Left ventricle myocardium inferior (tissue), 1 donor: ENCODE results near the gene CNTN4. TPM values are rescaled to one million over a fixed set of nuclear protein-coding genes. Genes with fewer than 3 reads are reported as not detected.
"Not testable (repeated sequence)": the region's sequence is repeated elsewhere in the genome, so short reads cannot be mapped to it uniquely, and the experiment has no call there.

Experiments
- DNase-seq: peaks from one replicate; pipeline ENCODE4 v3.0.0-alpha.2; 2020
- H3K27ac ChIP-seq: fragments of 200-600 bp; replicated peaks from 2 replicates; pipeline ENCODE4 v1.8.0; 2021
- H3K27me3 ChIP-seq: fragments of 200-600 bp; 2 replicates; pipeline ENCODE4 v1.8.0; 2021; ENCODE audit warnings: low read depth
- H3K36me3 ChIP-seq: fragments of 200-600 bp; 2 replicates; pipeline ENCODE4 v1.8.0; 2021
- H3K4me1 ChIP-seq: fragments of 200-600 bp; 2 replicates; pipeline ENCODE4 v1.8.0; 2021
- H3K4me3 ChIP-seq: fragments of 200-600 bp; 2 replicates; pipeline ENCODE4 v1.8.0; 2021; ENCODE audit warnings: mild to moderate bottlenecking, moderate library complexity
- H3K9me3 ChIP-seq: fragments of 200-600 bp; replicated peaks from 2 replicates; pipeline ENCODE4 v1.8.0; 2021
- intact Hi-C: fragments of 100-400 bp; cut with micrococcal nuclease; formaldehyde crosslinking; loops from one replicate; pipeline ENCODE4 v1.11.0; 2022
- long read RNA-seq: library from polyadenylated mRNA; unstranded; transcript quantifications from one replicate; pipeline ENCODE4 v2.0.0, GENCODE V29; 2021
- total RNA-seq: library from RNA; stranded (reverse); fragmentation: NEBNext Ultra II Directional; extraction: Animal tissue kit (Norgen Biotek cat#: 25700); gene quantifications from one replicate; pipeline ENCODE4 v1.2.1, GENCODE V29; 2021
- TF ChIP-seq, protein P1 (sequence below): fragments of 200-600 bp; IDR thresholded peaks from 2 replicates; pipeline ENCODE4 v1.8.0; 2021; ENCODE audit warnings: antibody characterized with exemption, mild to moderate bottlenecking, borderline replicate concordance
- donor health status: DM: no; HTN: yes; CAD: no; lungs with severe emphysema.

Gene CNTN4
- total RNA-seq, result 1.2 TPM
- long read RNA-seq, partial matches to known transcripts, result 0 of 1 reads
- long read RNA-seq, other reads (novel, unspliced or antisense), result 1 of 1 reads

- H3K27ac ChIP-seq, result peak within 1 kb of the TSS; percentile 46
- peaks cover 93% of the 10 kb centered on the region for H3K27me3 ChIP-seq
- H3K9me3 ChIP-seq, result no peaks in the 10 kb centered on the region
- DNase-seq, result peak; percentile 52
- no peaks in the 10 kb centered on the region for H3K36me3 ChIP-seq
- peaks cover 19% of the 10 kb centered on the region for H3K4me1 ChIP-seq
- peak within 1 kb of the TSS; percentile 66 for H3K4me3 ChIP-seq
- intact Hi-C loops, result no loop called here
- TF ChIP-seq, protein P1, sequence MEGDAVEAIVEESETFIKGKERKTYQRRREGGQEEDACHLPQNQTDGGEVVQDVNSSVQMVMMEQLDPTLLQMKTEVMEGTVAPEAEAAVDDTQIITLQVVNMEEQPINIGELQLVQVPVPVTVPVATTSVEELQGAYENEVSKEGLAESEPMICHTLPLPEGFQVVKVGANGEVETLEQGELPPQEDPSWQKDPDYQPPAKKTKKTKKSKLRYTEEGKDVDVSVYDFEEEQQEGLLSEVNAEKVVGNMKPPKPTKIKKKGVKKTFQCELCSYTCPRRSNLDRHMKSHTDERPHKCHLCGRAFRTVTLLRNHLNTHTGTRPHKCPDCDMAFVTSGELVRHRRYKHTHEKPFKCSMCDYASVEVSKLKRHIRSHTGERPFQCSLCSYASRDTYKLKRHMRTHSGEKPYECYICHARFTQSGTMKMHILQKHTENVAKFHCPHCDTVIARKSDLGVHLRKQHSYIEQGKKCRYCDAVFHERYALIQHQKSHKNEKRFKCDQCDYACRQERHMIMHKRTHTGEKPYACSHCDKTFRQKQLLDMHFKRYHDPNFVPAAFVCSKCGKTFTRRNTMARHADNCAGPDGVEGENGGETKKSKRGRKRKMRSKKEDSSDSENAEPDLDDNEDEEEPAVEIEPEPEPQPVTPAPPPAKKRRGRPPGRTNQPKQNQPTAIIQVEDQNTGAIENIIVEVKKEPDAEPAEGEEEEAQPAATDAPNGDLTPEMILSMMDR, result peak; percentile 21
These were observed at the start of gene CNTN4 for GRCh38 chr3:2098398-2099027. TSS of gene CNTN4 (plus strand) at chr3:2098866.

DNA sequence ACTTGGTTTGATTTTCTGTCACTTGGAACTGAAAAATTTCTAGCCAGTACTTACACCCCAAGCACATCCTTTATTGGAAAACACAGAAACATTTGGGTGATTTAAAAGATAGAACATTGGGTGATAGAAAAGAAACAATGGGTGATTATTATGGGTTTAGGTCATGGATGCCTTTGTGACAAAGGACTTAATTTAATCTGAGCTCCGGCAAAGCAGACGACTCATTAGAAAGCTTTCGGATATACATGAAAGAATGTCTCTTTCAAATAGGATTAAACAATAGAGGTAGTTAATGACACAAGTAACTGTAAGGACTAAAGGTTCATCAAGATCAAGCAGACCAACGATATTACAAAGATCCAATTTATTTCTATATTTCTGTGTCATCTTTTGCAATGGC is 37.3 kb upstream of the CNTN4 start:
- Histone ChIP-seq H3K27ac (no peak overlapping the region), H3K4me3 (no peak overlapping the region), H3K4me1 (no peaks in the 10 kb centered on the region), H3K9me3 (no peaks in the 10 kb centered on the region), H3K27me3 (no peaks in the 10 kb centered on the region), H3K36me3 (no peaks in the 10 kb centered on the region)
- DNase-seq, result no peak
- TF ChIP-seq, protein P1, result no peak
- intact Hi-C loops, result no loop called here

GRCh38 chr3:2071531-2071930 is 27.1 kb upstream of the CNTN4 start:
- no peak for DNase-seq
- Histone ChIP-seq H3K27me3 (no peaks in the 10 kb centered on the region), H3K9me3 (peaks cover 4% of the 10 kb centered on the region), H3K4me1 (no peaks in the 10 kb centered on the region), H3K36me3 (no peaks in the 10 kb centered on the region), H3K27ac (no peak overlapping the region), H3K4me3 (no peak overlapping the region)
- TF ChIP-seq, protein P1, result no peak
- intact Hi-C loops, result no loop called here

DNA sequence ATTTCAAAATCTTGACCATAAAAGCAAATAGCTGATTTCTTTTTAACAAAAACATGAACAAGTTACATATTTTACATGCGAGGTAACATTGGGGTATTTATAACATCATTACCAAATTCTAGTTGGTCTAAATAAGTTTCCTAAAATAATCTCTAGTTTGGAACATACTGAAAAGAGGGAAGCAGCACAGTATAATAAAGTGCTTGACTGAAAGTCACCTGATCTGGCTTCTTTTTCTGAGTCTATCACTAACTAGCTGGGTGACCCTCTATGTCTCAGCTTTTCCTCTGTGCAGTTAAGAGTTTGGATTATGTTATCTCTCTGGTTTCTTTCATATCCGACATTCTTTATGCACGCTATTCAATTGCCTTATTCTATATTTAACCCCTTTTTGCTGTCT is 19.8 kb upstream of the CNTN4 start:
- intact Hi-C loops, result no loop called here
- DNase-seq, result no peak
- TF ChIP-seq, protein P1, result no peak

DNA sequence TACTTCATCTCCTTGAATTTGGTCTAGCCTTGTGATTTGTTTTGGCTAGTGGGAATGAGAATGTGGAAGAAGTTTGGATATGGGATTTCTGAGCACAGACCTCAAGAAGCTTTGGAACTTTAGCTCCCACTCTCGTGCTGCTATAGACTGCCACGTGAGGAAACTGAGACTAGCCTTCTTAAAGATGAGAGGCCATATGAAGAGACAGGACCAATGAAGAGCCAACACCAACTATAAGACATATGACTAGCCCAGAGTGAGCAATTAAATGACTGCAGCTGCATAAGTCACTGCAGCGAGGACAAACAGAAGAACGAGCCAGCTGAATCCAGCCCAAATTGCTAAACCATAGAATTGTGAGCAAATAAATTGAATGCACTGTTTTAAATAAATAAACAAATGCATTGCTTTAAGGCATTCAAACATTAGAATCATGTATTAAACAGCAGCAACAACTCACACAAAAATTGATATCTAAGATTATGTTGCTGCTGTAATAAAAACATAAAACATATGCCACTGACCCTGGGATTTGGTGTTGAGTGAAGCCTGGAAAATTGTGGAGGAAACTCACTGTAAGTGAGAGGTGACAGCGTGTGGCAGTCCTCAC is 15.7 kb upstream of the CNTN4 start:
- intact Hi-C loops, result no loop called here
- Histone ChIP-seq H3K36me3 (no peaks in the 10 kb centered on the region), H3K4me3 (no peak overlapping the region), H3K27ac (no peak overlapping the region), H3K4me1 (no peaks in the 10 kb centered on the region), H3K9me3 (peaks cover 35% of the 10 kb centered on the region), H3K27me3 (no peaks in the 10 kb centered on the region)
- TF ChIP-seq, protein P1, result no peak
- DNase-seq, result no peak

More for the DNA sequence above, 19.8 kb upstream of the CNTN4 start:
- Histone ChIP-seq H3K4me3 (no peak overlapping the region), H3K9me3 (peaks cover 15% of the 10 kb centered on the region), H3K4me1 (no peaks in the 10 kb centered on the region), H3K36me3 (no peaks in the 10 kb centered on the region), H3K27ac (no peak overlapping the region), H3K27me3 (no peaks in the 10 kb centered on the region)

DNA sequence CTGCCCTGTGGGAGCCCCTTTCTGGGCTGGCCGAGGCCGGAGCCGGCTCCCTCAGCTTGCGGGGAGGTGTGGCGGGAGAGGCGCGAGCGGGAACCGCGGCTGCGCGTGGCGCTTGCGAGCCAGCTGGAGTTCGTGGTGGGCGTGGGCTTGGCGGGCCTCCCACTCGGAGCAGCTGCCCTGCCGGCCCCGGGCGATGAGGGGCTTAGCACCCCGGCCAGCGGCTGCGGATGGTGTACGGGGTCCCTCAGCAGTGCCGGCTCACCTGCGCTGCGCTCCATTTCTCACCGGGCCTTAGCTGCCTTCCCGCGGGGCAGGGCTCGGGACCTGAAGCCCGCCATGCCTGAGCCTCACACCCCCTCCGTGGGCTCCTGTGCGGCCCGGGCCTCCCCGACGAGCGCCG is 15.1 kb upstream of the CNTN4 start:
- H3K4me1 ChIP-seq, H3K4me3 ChIP-seq, H3K27ac ChIP-seq, H3K36me3 ChIP-seq, H3K27me3 ChIP-seq, intact Hi-C loops, DNase-seq: not testable (repeated sequence)
- H3K9me3 ChIP-seq, result peaks cover 35% of the 10 kb centered on the region
